SK-N-SH (cell line): ENCODE data around the gene MSN. TPM values are rescaled to one million over a fixed set of nuclear protein-coding genes. Genes with fewer than 3 reads are reported as not detected.

ENCODE experiments used
- CTCF ChIA-PET: fragments of 300-600, 350-600 bp; formaldehyde crosslinking; extraction: SDS; loops from one replicate; lab custom pipeline; 2021; lab: Yijun Ruan, JAX
- POLR2A ChIA-PET: fragments of 350-600 bp; sonication (Branson Sonifier 250); formaldehyde crosslinking; extraction: SDS; loops from one replicate; lab custom pipeline; 2020; ENCODE audit warnings: antibody characterized with exemption, inconsistent platforms; lab: Yijun Ruan, JAX
- DNase-seq: peaks from one replicate; pipeline ENCODE4 v3.0.0; 2012
- H2AFZ ChIP-seq: fragments of 200-600 bp; sonication (generic); 2 replicates; pipeline ENCODE4 v1.8.1; 2016; ENCODE audit warnings: antibody characterized with exemption, mild to moderate bottlenecking, low read depth
- H3F3A ChIP-seq: fragments of 200-600 bp; sonication (generic); replicated peaks from 2 replicates; pipeline ENCODE3; 2016; ENCODE audit warnings: antibody characterized with exemption, mild to moderate bottlenecking; ENCODE audit not compliant: insufficient read depth
- H3K27ac ChIP-seq, 2 experiments: fragments of 200-500 bp in 1 of 2; fragments of 200-600 bp in 1 of 2; sonication (Bioruptor generic) in 1 of 2; sonication (generic), shearing (Covaris generic) in 1 of 2; 2 replicates each; pipeline versions ENCODE4 v1.5.1 to v1.6.1; 2014 to 2016; ENCODE audit warnings: low read depth in 2 of 2, inconsistent platforms in 1 of 2, low read length in 1 of 2, mild to moderate bottlenecking in 1 of 2, mixed read lengths in 1 of 2
- H3K27me3 ChIP-seq: fragments of 200-600 bp; sonication (generic), shearing (Covaris generic); 2 replicates; pipeline ENCODE4 v1.6.1; 2016; ENCODE audit warnings: mixed run types; ENCODE audit not compliant: insufficient read depth
- H3K36me3 ChIP-seq, 2 experiments: fragments of 200-500 bp in 1 of 2; fragments of 200-600 bp in 1 of 2; sonication (Bioruptor generic) in 1 of 2; sonication (generic) in 1 of 2; replicated peaks in 1 of 2; 2 replicates each; pipeline versions ENCODE3 to v1.5.1; 2014 to 2016; ENCODE audit warnings: low read length in 1 of 2, mild to moderate bottlenecking in 1 of 2; ENCODE audit not compliant: insufficient read depth in 2 of 2, control insufficient read depth in 1 of 2
- H3K4me1 ChIP-seq, 2 experiments: fragments of 200-500 bp in 1 of 2; fragments of 200-600 bp in 1 of 2; sonication (Bioruptor generic) in 1 of 2; sonication (generic), shearing (Covaris generic) in 1 of 2; 2 replicates each; pipeline versions ENCODE4 v1.5.1 to v1.6.1; 2014 to 2016; ENCODE audit warnings: low read depth in 1 of 2, low read length in 1 of 2, mixed run types in 1 of 2; ENCODE audit not compliant: insufficient read depth in 2 of 2, control insufficient read depth in 1 of 2
- H3K4me2 ChIP-seq: fragments of 200-600 bp; sonication (generic), shearing (Covaris generic); 2 replicates; pipeline ENCODE4 v1.6.1; 2017; ENCODE audit warnings: mixed run types
- H3K4me3 ChIP-seq, 2 experiments: fragments of 200-500 bp in 1 of 2; fragments of 200-600 bp in 1 of 2; sonication (Bioruptor generic) in 1 of 2; sonication (generic), shearing (Covaris generic) in 1 of 2; 2 replicates each; pipeline versions ENCODE4 v1.5.1 to v1.8.1; 2014 to 2016; ENCODE audit warnings: low read depth in 2 of 2, inconsistent platforms in 1 of 2, low read length in 1 of 2, mild to moderate bottlenecking in 1 of 2, mixed read lengths in 1 of 2, moderate library complexity in 1 of 2
- H3K79me2 ChIP-seq: fragments of 200-600 bp; sonication (generic); 2 replicates; pipeline ENCODE4 v1.8.1; 2017; ENCODE audit warnings: mild to moderate bottlenecking; ENCODE audit not compliant: insufficient read depth
- H3K9ac ChIP-seq: fragments of 200-600 bp; sonication (generic); 2 replicates; pipeline ENCODE4 v1.6.1; 2017; ENCODE audit warnings: mixed run types
- H3K9me2 ChIP-seq: fragments of 200-600 bp; sonication (generic); 2 replicates; pipeline ENCODE4 v1.6.1; 2017; ENCODE audit warnings: mixed run types
- H3K9me3 ChIP-seq: fragments of 200-600 bp; sonication (generic); 2 replicates; pipeline ENCODE4 v1.6.1; 2017; ENCODE audit warnings: mixed run types, mild to moderate bottlenecking, moderate library complexity
- H4K20me1 ChIP-seq: fragments of 200-600 bp; sonication (generic); 2 replicates; pipeline ENCODE4 v1.6.1; 2017; ENCODE audit warnings: mild to moderate bottlenecking, mixed run types; ENCODE audit not compliant: insufficient read depth
- CHD2 ChIP-seq: fragments of 150-350 bp; IDR thresholded peaks from 2 replicates; pipeline ENCODE4 v1.6.1; 2018; ENCODE audit warnings: low read length; ENCODE audit not compliant: partially characterized antibody
- ELF1 ChIP-seq: IDR thresholded peaks from 2 replicates; pipeline ENCODE4 v1.4.0; 2012
- EP300 ChIP-seq, 2 experiments: IDR thresholded peaks; 2 replicates each; pipeline versions ENCODE4 v1.4.0 to v1.6.1; 2012; ENCODE audit warnings: borderline replicate concordance in 1 of 2, low read depth in 1 of 2, low read length in 1 of 2
- FOXM1 ChIP-seq: IDR thresholded peaks from 2 replicates; pipeline ENCODE4 v1.4.0; 2012; ENCODE audit warnings: low read depth, mild to moderate bottlenecking
- GATA2 ChIP-seq: sonication (generic); formaldehyde crosslinking; IDR thresholded peaks from 2 replicates; pipeline ENCODE4 v1.5.0; 2020; ENCODE audit warnings: mild to moderate bottlenecking, missing genetic modification reagents
- MAX ChIP-seq: IDR thresholded peaks from 2 replicates; pipeline ENCODE4 v1.4.0; 2012; ENCODE audit warnings: low read depth
- MEF2A ChIP-seq: IDR thresholded peaks from 2 replicates; pipeline ENCODE4 v1.4.0; 2012; ENCODE audit warnings: low read depth, borderline replicate concordance
- NRF1 ChIP-seq: IDR thresholded peaks from 2 replicates; pipeline ENCODE4 v1.6.1; 2012; ENCODE audit warnings: low read depth, mild to moderate bottlenecking, low read length
- POLR2AphosphoS5 ChIP-seq: IDR thresholded peaks from 2 replicates; pipeline ENCODE4 v1.6.1; 2012; ENCODE audit warnings: low read depth, low read length
- RAD21 ChIP-seq: IDR thresholded peaks from 2 replicates; pipeline ENCODE4 v1.6.1; 2012; ENCODE audit warnings: mild to moderate bottlenecking, low read length
- REST ChIP-seq: IDR thresholded peaks from 2 replicates; pipeline ENCODE4 v1.6.1; 2012; ENCODE audit warnings: mild to moderate bottlenecking, low read depth, low read length, moderate library complexity
- RFX5 ChIP-seq: IDR thresholded peaks from 2 replicates; pipeline ENCODE4 v1.6.1; 2012; ENCODE audit warnings: mild to moderate bottlenecking, improper control_type of control experiment, low read length
- SIN3A ChIP-seq: IDR thresholded peaks from 2 replicates; pipeline ENCODE4 v1.6.1; 2012; ENCODE audit warnings: low read depth, mild to moderate bottlenecking, low read length, moderate library complexity, borderline replicate concordance
- SMC3 ChIP-seq: IDR thresholded peaks from 2 replicates; pipeline ENCODE4 v1.6.1; 2012; ENCODE audit warnings: low read depth, low read length, improper control_type of control experiment
- TCF12 ChIP-seq: IDR thresholded peaks from 2 replicates; pipeline ENCODE4 v1.4.0; 2012
- TEAD4 ChIP-seq: IDR thresholded peaks from 2 replicates; pipeline ENCODE4 v1.4.0; 2012; ENCODE audit warnings: mild to moderate bottlenecking, borderline replicate concordance; ENCODE audit not compliant: insufficient read depth
- USF1 ChIP-seq: IDR thresholded peaks from 2 replicates; pipeline ENCODE4 v1.4.0; 2012; ENCODE audit warnings: low read depth, borderline replicate concordance
- ZBTB33 ChIP-seq: IDR thresholded peaks from 2 replicates; pipeline ENCODE4 v1.4.0; 2012; ENCODE audit warnings: low read depth, borderline replicate concordance
- WGBS: methylation state at CpG from one replicate; pipeline ENCODE4 v1.1.6; 2017; ENCODE audit warnings: low lambda C conversion rate; 5-methylcytosine and 5-hydroxymethylcytosine counted together
- polyA plus RNA-seq, 3 experiments: library from polyadenylated mRNA; depleted of rRNA; stranded (reverse); fragments of >200 nt; gene quantifications; 2 replicates each; pipeline ENCODE4 v1.2.3, GENCODE V29; 2012

The MSN gene
- polyA plus RNA-seq, 1 of the 3 experiments (the other 2 are of a cell fraction), result 189 TPM

- Histone ChIP-seq H3K27ac (no peak overlapping the region), H3K4me2 (no peak overlapping the region), H2AFZ (no peak overlapping the region), H3K9me3 (no peaks in the 10 kb centered on the region), H3K79me2 (no peaks in the 10 kb centered on the region), H3K9me2 (no peaks in the 10 kb centered on the region), H4K20me1 (no peaks in the 10 kb centered on the region), H3K4me3 (no peak overlapping the region), H3K4me1 (no peaks in the 10 kb centered on the region), H3F3A (no peaks in the 10 kb centered on the region), H3K9ac (no peak overlapping the region), H3K27me3 (no peaks in the 10 kb centered on the region), H3K36me3 (no peaks in the 10 kb centered on the region)
- ChIA-PET POLR2A (no interaction called here), CTCF (no interaction called here)
- no peak for TF ChIP-seq POLR2AphosphoS5
- TF ChIP-seq REST, result no peak
- TF ChIP-seq TCF12, result no peak
- no peak for TF ChIP-seq RFX5
- TF ChIP-seq RAD21, result no peak
- no peak for TF ChIP-seq USF1
- no peak for TF ChIP-seq SIN3A
- whole genome bisulfite sequencing, result 3% methylated on average over 3 of the region's 3 CpGs
- DNase-seq, result no peak
These were observed 102.3 kb downstream of the MSN start for GRCh38 chrX:65769564-65770292.

GRCh38 chrX:65772842-65773241, 105.4 kb downstream of the MSN start:
- DNase-seq, result no peak
- no peaks in the 10 kb centered on the region for H3K9me2 ChIP-seq
- H3K9me3 ChIP-seq, result no peaks in the 10 kb centered on the region
- CTCF ChIA-PET, result no interaction called here
- no peak overlapping the region for H3K4me3 ChIP-seq
- POLR2A ChIA-PET, result no interaction called here
- H4K20me1 ChIP-seq, result no peaks in the 10 kb centered on the region
- H3K27me3 ChIP-seq, result no peaks in the 10 kb centered on the region
- H3F3A ChIP-seq, result no peaks in the 10 kb centered on the region
- H3K9ac ChIP-seq, result no peak overlapping the region
- H2AFZ ChIP-seq, result no peak overlapping the region
- 0% methylated on average over 5 of the region's 5 CpGs for WGBS
- no peaks in the 10 kb centered on the region for H3K4me1 ChIP-seq
- H3K27ac ChIP-seq, result no peak overlapping the region
- H3K36me3 ChIP-seq, result no peaks in the 10 kb centered on the region
- H3K79me2 ChIP-seq, result no peaks in the 10 kb centered on the region
- no peak overlapping the region for H3K4me2 ChIP-seq
- no peak for TF ChIP-seq ELF1
- no peak for TF ChIP-seq RAD21
- no peak for TF ChIP-seq SMC3
- TF ChIP-seq MEF2A, result no peak
- no peak for TF ChIP-seq NRF1
- TF ChIP-seq ZBTB33, result no peak
- TF ChIP-seq CHD2, result no peak
- TF ChIP-seq GATA2 (CRISPR knock-in tag), result no peak
- TF ChIP-seq MAX, result no peak
- no peak for TF ChIP-seq FOXM1
- TF ChIP-seq EP300 (IDR thresholded peaks at IDR 0.05; ENCODE audit: borderline replicate concordance in 1 of 2, low read depth in 1 of 2, low read length in 1 of 2), result no peak
- no peak for TF ChIP-seq TEAD4
- TF ChIP-seq RFX5, result no peak
